ENCODE data around the gene GPR179.

GRCh38 chr17:38379448-38379847 is 35.7 kb upstream of the GPR179 start:
- TF ChIP-seq POLR2A (IDR thresholded peaks at IDR 0.05), result no peak
- no peak for TF ChIP-seq CTCF (IDR thresholded peaks at IDR 0.05)
